HG03280 (cell line): ENCODE data around the gene RNF148.
"Not testable (repeated sequence)": the region's sequence is repeated elsewhere in the genome, so short reads cannot be mapped to it uniquely, and the experiment has no call there.

ENCODE experiments used
- ATAC-seq: cut with Tn5 transposase; IDR thresholded peaks from one replicate; pipeline ENCODE4 v1.9.1; 2021; ENCODE audit warnings: mild to moderate bottlenecking, moderate library complexity; ENCODE audit not compliant: unreplicated experiment

RNF148 gene

GRCh38 chr7:122691569-122692235 lies 11.0 kb downstream of the RNF148 start:
- ATAC-seq = no peak

DNA sequence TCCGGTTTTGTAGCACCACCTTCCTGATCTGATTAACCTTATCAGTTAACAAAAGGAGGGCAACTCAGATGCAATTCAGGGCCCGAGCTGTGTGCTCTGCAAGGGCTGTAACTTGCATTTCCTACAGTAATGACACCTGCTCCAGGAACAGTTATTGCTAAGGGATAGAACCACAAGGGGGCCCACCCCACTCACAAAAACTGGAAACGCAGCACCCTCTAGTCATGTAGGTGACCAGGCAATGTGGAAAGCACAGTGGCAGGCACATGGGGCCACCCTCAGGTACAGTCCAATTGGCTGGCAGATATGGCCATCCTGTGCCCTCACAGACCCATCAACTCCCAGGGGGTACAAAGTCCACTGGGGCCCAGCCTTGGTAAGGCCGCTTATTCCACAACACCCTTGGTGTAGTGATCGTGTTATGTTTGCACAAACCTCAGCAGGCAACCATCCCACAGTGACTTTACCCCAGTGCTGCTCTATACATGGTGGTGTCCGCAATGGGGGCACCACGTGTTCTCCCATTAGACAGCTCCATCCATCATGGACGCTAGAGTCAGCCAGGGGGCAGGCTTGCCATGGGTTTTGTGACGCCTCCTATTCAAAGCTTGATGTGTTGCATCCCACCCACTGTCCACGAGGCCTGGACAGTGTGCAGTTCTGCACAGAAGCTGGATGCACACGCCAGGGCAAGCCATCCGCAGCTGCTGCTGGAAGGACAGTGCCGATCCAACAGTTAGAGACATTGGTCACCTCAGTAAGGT lies 13.2 kb downstream of the RNF148 start:
- ATAC-seq = no peak

GRCh38 chr7:122688400-122688998 lies 14.2 kb downstream of the RNF148 start:
- ATAC-seq = no peak

DNA sequence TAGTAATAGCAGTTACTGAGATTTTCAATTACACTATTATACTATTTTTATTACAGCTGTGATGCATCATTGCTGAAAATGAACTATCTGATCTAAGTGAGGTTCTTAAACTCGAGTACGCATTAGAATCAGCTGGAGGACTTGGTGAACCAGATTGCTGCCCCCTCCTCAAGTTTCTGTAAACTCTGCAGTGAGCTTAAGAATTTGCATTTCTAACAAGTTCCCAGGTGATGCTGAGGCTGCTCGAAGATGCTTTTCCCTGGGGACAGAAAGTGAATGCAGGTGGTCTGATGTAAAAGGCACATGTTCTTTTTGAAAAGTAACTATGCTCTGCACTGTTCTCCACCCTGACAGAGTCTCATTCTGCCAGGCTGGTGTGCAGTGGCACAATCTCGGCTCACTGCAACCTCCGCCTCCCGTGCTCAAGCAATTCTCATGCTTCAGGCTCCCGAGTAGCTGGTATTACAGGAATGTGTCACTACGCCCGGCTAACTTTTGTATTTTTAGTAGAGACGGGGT lies 16.3 kb downstream of the RNF148 start:
- ATAC-seq = no peak

GRCh38 chr7:122684504-122684903 lies 18.2 kb downstream of the RNF148 start:
- no peak for ATAC-seq

GRCh38 chr7:122682815-122683550 lies 19.7 kb downstream of the RNF148 start:
- no peak for ATAC-seq

- not testable (repeated sequence) for ATAC-seq
Measured at GRCh38 chr7:122681186-122681585, 21.5 kb downstream of the RNF148 start.

- no peak for ATAC-seq
Measured at GRCh38 chr7:122679813-122680212, 22.9 kb downstream of the RNF148 start.

DNA sequence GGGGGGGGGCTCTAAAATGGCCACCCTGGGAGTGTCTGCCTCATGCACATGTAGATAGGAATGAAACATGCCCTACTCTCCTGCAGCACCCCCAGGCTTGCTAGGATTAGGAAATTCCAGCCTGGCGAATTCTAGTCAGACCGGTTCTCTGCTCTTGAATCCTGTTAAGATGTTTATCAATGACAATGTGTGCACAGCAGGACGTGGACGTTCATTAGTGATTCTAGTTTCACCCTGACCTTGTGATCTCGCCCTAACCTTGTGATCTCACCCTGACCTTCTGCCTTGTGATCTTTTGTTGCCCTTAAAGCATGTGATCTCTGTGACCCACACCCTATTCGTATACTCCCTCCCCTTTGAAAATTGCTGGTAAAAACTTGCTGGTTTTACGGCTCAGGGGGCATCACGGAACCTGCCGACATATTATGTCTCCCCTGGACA lies 23.4 kb downstream of the RNF148 start:
- ATAC-seq = not testable (repeated sequence)

GRCh38 chr7:122677149-122677548 lies 25.6 kb downstream of the RNF148 start:
- no peak for ATAC-seq

DNA sequence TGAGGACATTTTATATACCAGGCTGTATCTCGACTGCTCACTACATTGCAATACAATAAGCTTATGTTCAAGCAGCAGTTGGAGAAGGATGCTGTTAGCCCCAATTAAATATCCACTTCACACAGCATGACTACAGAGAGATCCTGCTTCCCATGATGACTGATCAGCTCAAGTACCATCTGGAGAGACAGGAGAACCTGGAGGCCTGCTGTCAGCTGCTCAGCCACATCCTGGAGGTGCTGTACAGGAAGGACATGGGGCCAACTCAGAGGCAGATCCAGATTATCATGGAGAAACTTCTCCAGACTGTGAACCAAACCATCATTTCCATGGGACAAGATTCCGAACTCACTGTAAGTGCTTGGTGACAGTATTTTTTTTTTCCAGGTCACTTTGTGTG lies 26.3 kb downstream of the RNF148 start:
- ATAC-seq = no peak

GRCh38 chr7:122675621-122676020 lies 27.1 kb downstream of the RNF148 start:
- ATAC-seq = no peak

DNA sequence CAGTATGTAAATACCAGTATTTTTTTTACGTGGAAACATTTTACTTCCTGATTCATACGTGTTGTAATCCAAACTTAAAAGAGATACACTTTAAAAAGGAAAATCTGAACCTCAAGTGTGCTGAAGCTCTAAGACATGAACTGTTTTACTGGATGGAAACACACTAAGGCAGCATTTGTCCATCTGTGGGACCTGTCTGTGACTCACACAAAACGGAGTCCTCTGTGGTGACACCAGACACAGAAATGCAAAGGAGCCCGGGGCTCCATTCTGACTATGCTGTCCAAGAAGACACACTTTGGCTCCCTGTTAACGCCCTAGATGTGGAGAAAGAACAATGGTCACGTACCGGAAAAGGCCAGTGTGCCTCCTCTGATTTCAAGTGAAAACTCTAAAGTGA lies 27.7 kb downstream of the RNF148 start:
- no peak for ATAC-seq

DNA sequence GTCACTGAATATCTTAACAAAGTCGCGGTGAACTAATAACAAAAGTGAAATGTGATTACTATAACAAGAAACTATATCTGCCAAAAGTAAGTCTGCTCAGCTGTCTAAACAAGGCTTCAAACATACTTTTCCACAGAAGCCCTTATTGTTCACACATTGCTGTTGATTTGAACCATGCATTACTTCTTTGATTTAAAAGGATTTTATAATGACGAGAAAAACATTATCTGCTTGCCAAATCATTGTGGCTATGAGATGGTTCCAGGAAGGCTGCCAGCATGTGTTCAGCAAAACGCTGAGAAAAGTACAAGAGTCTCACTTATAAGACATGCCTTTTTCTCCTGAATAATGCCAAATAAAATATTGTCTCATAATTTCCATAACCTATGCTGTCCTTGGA lies 28.2 kb downstream of the RNF148 start:
- no peak for ATAC-seq

DNA sequence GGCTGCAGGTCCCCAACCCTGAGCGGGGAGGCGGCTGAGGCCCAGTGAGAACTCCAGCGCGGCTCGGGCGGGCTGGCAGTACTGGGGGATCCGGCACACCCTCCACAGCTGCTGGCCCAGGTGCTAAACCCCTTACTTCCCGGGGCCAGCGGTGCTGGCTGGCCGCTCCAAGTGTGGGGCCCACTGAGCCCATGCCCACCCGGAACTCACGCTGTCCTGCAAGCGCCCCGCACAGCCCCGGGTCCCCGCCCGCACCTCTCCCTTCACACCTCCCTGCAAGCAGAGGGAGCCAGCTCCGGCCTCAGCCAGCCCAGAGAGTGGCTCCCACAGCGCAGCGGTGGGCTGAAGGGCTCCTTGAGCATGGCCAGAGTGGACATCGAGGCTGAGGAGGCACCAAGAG lies 28.8 kb downstream of the RNF148 start:
- ATAC-seq = no peak

DNA sequence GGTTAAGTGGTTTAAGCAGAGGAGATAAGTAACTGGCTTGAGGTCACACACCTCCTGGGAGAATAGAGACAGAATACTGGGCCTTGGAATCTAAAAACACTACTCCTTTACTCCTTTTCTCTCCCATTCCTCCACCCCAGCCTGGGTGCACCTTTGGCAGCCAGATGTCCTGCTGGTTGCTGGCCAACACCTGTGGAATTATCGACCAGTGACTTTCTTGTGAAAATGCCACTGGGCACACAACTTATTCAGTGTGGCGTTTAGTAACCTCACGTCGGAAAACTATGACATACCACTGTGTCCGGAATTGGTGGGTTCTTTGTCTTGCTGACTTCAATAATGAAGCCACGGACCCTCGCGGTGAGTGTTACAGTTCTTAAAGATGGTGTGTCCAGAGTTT lies 30.2 kb downstream of the RNF148 start:
- no peak for ATAC-seq

DNA sequence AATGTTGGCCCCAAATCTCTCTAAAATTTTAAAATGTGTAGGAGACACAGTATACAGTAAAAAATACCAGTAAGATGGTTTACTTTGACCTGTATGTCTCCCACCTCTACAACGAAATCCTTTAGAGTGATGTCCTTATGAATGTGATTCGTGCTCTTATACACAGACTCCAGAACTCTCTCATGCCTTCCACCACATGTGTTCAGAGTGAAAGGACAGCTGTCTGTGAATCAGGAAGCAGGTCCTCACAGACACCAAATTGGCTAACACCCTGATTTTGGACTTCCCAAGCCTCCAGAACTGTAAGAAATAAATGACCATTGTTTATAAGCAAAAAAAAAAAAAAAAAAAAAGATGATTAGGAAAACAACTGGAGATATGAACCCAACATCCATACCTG lies 39.0 kb downstream of the RNF148 start:
- no peak for ATAC-seq

DNA sequence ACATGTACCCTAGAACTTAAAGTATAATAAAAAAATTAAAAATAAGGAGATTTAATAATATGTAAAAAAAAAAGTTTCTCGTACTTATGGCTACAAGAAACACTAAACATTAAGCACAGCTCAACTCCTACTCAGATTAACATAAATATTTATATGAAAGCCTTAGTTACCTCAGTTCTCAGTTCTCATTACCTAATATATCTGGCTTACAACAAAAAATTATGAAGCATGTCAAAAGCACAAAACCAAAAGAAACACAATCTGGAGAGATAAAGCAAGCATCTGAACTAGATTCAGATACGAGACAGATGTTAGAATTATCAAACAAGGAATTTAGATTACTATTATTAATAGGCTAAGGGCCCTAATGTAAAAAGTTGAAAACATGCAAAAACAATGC lies 43.9 kb downstream of the RNF148 start:
- ATAC-seq = no peak

GRCh38 chr7:122653685-122654084 lies 49.0 kb downstream of the RNF148 start:
- ATAC-seq = no peak

- ATAC-seq = no peak
Measured at GRCh38 chr7:122652876-122653275, 49.8 kb downstream of the RNF148 start.
